ENCODE measurements around the gene NAPEPLD.
"Not testable (repeated sequence)": the region's sequence is repeated elsewhere in the genome, so short reads cannot be mapped to it uniquely, and the experiment has no call there.

Gene NAPEPLD

DNA sequence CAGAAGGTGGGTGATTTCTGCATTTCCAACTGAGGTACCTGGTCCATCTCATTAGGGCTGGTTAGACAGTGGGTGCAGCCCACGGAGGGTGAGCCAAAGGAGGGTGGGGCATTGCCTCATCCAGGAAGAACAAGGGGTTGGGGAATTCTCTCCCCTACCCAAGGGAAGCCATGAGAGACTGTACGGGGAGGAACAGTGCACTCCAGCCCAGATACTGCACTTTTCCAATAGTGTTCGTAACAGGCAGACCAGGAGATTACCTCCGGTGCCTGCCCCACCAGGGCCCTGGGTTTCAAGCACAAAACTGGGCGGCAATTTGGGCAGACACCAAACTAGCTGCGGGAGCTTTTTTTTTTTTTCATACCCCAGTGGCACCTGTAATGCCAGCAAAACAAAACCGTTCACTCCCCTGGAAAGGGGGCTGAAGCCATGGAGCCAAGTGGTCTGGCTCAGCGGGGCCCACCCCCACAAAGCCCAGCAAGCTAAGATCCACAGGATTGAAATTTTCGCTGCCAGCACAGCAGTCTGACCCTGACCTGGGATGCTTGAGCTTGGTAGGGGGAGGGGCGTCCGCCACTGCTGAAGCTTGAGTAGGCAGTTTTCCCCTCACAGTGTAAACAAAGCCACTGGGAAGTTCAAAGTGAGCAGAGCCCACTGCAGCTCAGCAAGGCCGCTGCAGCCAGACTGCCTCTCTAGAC is 42.7 kb downstream of the NAPEPLD start:
- Histone ChIP-seq H3K9me3 (ENCODE audit: severe bottlenecking) (no peaks in the 10 kb centered on the region), H3K4me3 (ENCODE audit: low read depth, low read length) (no peak overlapping the region), H3K36me3 (no peaks in the 10 kb centered on the region), H3K27me3 (ENCODE audit: insufficient read depth, low read depth, severe bottlenecking) (no peaks in the 10 kb centered on the region), H3K27ac (no peak overlapping the region)
- TF ChIP-seq, protein P1, sequence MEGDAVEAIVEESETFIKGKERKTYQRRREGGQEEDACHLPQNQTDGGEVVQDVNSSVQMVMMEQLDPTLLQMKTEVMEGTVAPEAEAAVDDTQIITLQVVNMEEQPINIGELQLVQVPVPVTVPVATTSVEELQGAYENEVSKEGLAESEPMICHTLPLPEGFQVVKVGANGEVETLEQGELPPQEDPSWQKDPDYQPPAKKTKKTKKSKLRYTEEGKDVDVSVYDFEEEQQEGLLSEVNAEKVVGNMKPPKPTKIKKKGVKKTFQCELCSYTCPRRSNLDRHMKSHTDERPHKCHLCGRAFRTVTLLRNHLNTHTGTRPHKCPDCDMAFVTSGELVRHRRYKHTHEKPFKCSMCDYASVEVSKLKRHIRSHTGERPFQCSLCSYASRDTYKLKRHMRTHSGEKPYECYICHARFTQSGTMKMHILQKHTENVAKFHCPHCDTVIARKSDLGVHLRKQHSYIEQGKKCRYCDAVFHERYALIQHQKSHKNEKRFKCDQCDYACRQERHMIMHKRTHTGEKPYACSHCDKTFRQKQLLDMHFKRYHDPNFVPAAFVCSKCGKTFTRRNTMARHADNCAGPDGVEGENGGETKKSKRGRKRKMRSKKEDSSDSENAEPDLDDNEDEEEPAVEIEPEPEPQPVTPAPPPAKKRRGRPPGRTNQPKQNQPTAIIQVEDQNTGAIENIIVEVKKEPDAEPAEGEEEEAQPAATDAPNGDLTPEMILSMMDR (IDR thresholded peaks at IDR 0.05; ENCODE audit: low read depth, low read length), result no peak
- DNase-seq, result peak; percentile 12

DNA sequence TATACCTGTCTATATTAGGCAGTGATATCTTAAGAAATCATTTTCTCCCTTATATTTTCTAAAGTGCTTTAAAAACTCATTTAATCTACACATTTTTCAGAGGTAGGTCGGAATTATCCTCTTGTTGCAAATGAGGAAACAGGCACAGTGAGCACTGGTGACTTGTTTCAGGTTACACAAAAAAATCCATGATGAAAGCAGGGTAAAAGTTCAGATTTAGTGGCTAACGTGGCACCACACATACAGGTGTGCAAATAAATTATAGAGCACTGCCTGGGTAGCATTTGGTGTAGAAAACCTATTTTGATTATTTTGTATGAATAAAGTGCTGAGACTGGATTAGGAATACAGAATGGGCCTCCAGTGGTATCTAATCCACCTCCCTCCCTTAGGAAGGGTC is 47.4 kb downstream of the NAPEPLD start:
- no peak for DNase-seq
- Histone ChIP-seq H3K4me3 (ENCODE audit: low read depth, low read length) (no peak overlapping the region), H3K9me3 (ENCODE audit: severe bottlenecking) (no peaks in the 10 kb centered on the region), H3K36me3 (peaks cover 3% of the 10 kb centered on the region; the same call in 1 of the 2 replicates), H3K27me3 (ENCODE audit: insufficient read depth, low read depth, severe bottlenecking) (no peaks in the 10 kb centered on the region), H3K27ac (no peak overlapping the region)
- TF ChIP-seq, protein P1 (IDR thresholded peaks at IDR 0.05; ENCODE audit: low read depth, low read length), result no peak

DNA sequence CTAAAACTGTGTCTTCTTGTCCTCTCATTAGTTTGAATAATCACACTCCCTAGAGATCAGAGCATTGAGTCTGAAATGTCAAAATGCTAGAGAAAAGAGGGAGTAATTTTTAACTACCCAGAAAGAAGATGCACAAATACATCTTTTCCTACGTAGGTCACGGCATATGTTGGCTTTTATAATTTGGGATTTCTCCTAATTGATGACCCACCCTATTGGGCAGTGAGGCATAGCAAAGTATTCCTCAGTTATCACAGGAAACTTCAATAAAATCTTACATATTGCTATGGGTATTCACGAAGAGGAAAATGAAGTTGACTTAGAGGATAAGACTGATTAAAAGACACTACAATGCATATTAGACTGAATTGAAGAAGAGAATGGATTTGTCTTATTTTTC is 48.6 kb downstream of the NAPEPLD start:
- Histone ChIP-seq H3K27me3 (ENCODE audit: insufficient read depth, low read depth, severe bottlenecking) (no peaks in the 10 kb centered on the region), H3K27ac (no peak overlapping the region), H3K4me3 (ENCODE audit: low read depth, low read length) (no peak overlapping the region), H3K9me3 (ENCODE audit: severe bottlenecking) (peaks cover 2% of the 10 kb centered on the region), H3K36me3 (peaks cover 6% of the 10 kb centered on the region)
- no peak for DNase-seq
- TF ChIP-seq, protein P1 (IDR thresholded peaks at IDR 0.05; ENCODE audit: low read depth, low read length), result no peak

DNA sequence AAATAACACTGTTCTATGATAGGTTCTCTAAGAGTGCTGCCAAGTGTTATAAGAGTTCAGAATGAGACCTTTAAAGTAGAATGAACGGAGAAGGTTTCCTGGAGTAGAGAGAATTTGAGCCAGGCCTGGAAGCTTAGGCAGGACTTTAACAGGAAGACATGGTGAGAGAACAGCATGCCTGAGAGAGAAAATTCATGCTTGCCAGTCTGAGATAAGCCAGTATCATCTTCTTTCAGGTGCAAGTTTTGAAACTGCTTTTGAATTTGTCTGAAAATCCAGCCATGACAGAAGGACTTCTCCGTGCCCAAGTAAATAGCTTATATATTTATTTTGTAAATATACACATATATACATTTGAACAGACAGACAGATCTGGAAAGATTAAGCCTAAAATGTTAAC is 51.9 kb downstream of the NAPEPLD start:
- no peaks in the 10 kb centered on the region for H3K27me3 ChIP-seq (ENCODE audit: insufficient read depth, low read depth, severe bottlenecking)
- H3K27ac ChIP-seq, result no peak overlapping the region
- H3K9me3 ChIP-seq (ENCODE audit: severe bottlenecking), result peaks cover 2% of the 10 kb centered on the region
- no peak overlapping the region for H3K4me3 ChIP-seq (ENCODE audit: low read depth, low read length)
- H3K36me3 ChIP-seq, result peaks cover 13% of the 10 kb centered on the region
- DNase-seq, result no peak
- TF ChIP-seq, protein P1 (IDR thresholded peaks at IDR 0.05; ENCODE audit: low read depth, low read length), result no peak

DNA sequence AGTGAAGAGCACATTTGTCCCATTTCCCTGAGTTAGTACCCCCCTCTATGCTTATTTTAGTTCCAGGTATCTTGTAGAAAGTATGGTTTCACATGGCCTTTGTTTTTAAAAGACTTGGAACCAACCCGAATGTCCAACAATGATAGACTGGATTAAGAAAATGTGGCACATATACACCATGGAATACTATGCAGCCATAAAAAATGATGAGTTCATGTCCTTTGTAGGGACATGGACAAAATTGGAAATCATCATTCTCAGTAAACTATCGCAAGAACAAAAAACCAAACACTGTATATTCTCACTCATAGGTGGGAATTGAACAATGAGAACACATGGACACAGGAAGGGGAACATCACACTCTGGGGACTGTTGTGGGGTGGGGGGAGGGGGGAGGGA is 53.3 kb downstream of the NAPEPLD start:
- H3K27ac ChIP-seq; H3K27me3 ChIP-seq (ENCODE audit: insufficient read depth, low read depth, severe bottlenecking); DNase-seq; H3K9me3 ChIP-seq (ENCODE audit: severe bottlenecking); H3K4me3 ChIP-seq (ENCODE audit: low read depth, low read length): not testable (repeated sequence)
- H3K36me3 ChIP-seq, result peaks cover 13% of the 10 kb centered on the region

DNA sequence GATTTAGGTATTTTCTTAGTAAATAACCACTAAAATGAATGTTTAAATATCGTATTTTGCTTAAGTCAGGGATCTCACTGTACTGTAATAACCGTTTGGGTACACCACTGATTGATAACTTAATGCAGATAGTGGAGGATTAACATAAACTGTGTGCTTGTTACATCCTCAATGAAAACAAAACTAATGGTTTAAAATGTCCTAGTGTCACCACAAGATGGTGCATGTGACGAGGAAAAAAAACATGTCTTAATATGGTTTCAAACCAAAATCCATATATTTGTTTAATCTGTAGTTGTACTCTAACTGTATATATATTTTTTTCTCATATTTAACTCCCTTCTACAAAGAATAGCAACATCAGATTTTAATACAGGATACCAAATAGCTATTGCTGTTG is 54.8 kb downstream of the NAPEPLD start:
- no peak for DNase-seq
- peaks cover 13% of the 10 kb centered on the region for H3K36me3 ChIP-seq
- H3K27ac ChIP-seq, result no peak overlapping the region

More for the DNA sequence above, 54.8 kb downstream of the NAPEPLD start:
- no peaks in the 10 kb centered on the region for H3K27me3 ChIP-seq (ENCODE audit: insufficient read depth, low read depth, severe bottlenecking)
- no peak overlapping the region for H3K4me3 ChIP-seq (ENCODE audit: low read depth, low read length)
- TF ChIP-seq, protein P1 (IDR thresholded peaks at IDR 0.05; ENCODE audit: low read depth, low read length), result no peak
- H3K9me3 ChIP-seq (ENCODE audit: severe bottlenecking), result peaks cover 2% of the 10 kb centered on the region
